Caco-2 (cell line): ENCODE results near the gene DYNLRB1. TPM values are rescaled to one million over a fixed set of nuclear protein-coding genes. Genes with fewer than 3 reads are reported as not detected.

Experiments
- BruUV-seq: library from RNA; stranded (reverse); fragments of 400-500 nt; replicated peaks from 2 replicates; lab custom pipeline; 2021; lab: Mats Ljungman, UMichigan
- CTCF ChIA-PET: fragments of 300-600 bp; sonication (Branson Sonifier 250); formaldehyde crosslinking; loops from one replicate; lab custom pipeline; 2022; ENCODE audit warnings: antibody characterized with exemption; lab: Charles Lee
- POLR2A ChIA-PET: fragments of 300-600 bp; sonication (Branson Sonifier 250); formaldehyde crosslinking; loops from one replicate; lab custom pipeline; 2022; ENCODE audit warnings: antibody characterized with exemption; lab: Charles Lee
- DNase-seq, 2 experiments: peaks; one replicate each; pipeline versions ENCODE4 v3.0.0 to v3.0.0-alpha.2; 2020 to 2022
- H3K27me3 ChIP-seq: replicated peaks from 2 replicates; pipeline ENCODE4 v1.6.0; 2011; ENCODE audit warnings: low read length; ENCODE audit not compliant: control insufficient read depth, insufficient read depth
- H3K36me3 ChIP-seq: 2 replicates; pipeline ENCODE4 v1.5.1; 2011; ENCODE audit warnings: low read length; ENCODE audit not compliant: control insufficient read depth, insufficient read depth
- H3K4me1 ChIP-seq: fragments of 250-450 bp; sonication (Bioruptor Pico); 2 replicates; pipeline ENCODE4 v1.5.1; 2020; ENCODE audit warnings: mild to moderate bottlenecking
- H3K4me3 ChIP-seq: 2 replicates; pipeline ENCODE4 v1.5.1; 2011; ENCODE audit warnings: low read depth, mild to moderate bottlenecking, control low read depth, low read length
- H3K9me3 ChIP-seq: fragments of 250-450 bp; sonication (Bioruptor Pico); 2 replicates; pipeline ENCODE4 v1.5.1; 2020; ENCODE audit warnings: mild to moderate bottlenecking, moderate library complexity
- H3K27ac Mint-ChIP-seq: one replicate; pipeline ENCODE4 v1.8.0; 2022; ENCODE audit warnings: mixed read lengths; ENCODE audit not compliant: unreplicated experiment
- H3K27me3 Mint-ChIP-seq: one replicate; pipeline ENCODE4 v1.8.0; 2022; ENCODE audit warnings: mixed read lengths; ENCODE audit not compliant: insufficient read depth, unreplicated experiment
- H3K36me3 Mint-ChIP-seq: one replicate; pipeline ENCODE4 v1.8.0; 2022; ENCODE audit warnings: mild to moderate bottlenecking, mixed read lengths; ENCODE audit not compliant: insufficient read depth, unreplicated experiment
- H3K4me1 Mint-ChIP-seq: one replicate; pipeline ENCODE4 v1.8.0; 2022; ENCODE audit warnings: low read depth, mixed read lengths; ENCODE audit not compliant: unreplicated experiment
- H3K4me3 Mint-ChIP-seq: one replicate; pipeline ENCODE4 v1.8.0; 2022; ENCODE audit warnings: mild to moderate bottlenecking, moderate library complexity, mixed read lengths; ENCODE audit not compliant: unreplicated experiment
- H3K9me3 Mint-ChIP-seq: one replicate; pipeline ENCODE4 v1.8.0; 2022; ENCODE audit warnings: mixed read lengths; ENCODE audit not compliant: unreplicated experiment
- CTCF ChIP-seq, 2 experiments: fragments of 200-600 bp in 1 of 2; IDR thresholded peaks; 1 replicate in 1 of 2; 2 replicates in 1 of 2; pipeline versions ENCODE4 v1.5.1 to v1.8.0; 2011 to 2022; ENCODE audit warnings: antibody characterized with exemption in 1 of 2, control low read depth in 1 of 2, inconsistent platforms in 1 of 2, low read depth in 1 of 2, low read length in 1 of 2, mild to moderate bottlenecking in 1 of 2, moderate library complexity in 1 of 2; ENCODE audit not compliant: insufficient read depth in 1 of 2, severe bottlenecking in 1 of 2, unreplicated experiment in 1 of 2
- intact Hi-C: fragments of 100-400 bp; cut with micrococcal nuclease; formaldehyde crosslinking; loops from one replicate; pipeline ENCODE4 v1.10.0; 2022; ENCODE audit not compliant: unreplicated experiment
- total RNA-seq: library from RNA; stranded (reverse); gene quantifications from 2 replicates; pipeline ENCODE4 v1.2.3, GENCODE V29; 2022

DYNLRB1 gene
- total RNA-seq, 1 experiment from 2014 or later = 359 TPM

- H3K4me1 ChIP-seq = no peaks in the 10 kb centered on the region
- no peak for DNase-seq
- no peak for TF ChIP-seq CTCF (IDR thresholded peaks at IDR 0.05; ENCODE audit: insufficient read depth in 1 of 2, low read depth in 1 of 2, low read length in 1 of 2, severe bottlenecking in 1 of 2, unreplicated experiment in 1 of 2)
- POLR2A ChIA-PET = no interaction called here
- CTCF ChIA-PET = interaction anchor here (1.5 kb wide), 1 partner anchor 8 kb away, joined by 4 read pairs; no protein-coding TSS in a partner anchor
- H3K27me3 Mint-ChIP-seq = no peaks in the 10 kb centered on the region
- no peaks in the 10 kb centered on the region for H3K27me3 ChIP-seq
- no peaks in the 10 kb centered on the region for H3K9me3 ChIP-seq
- intact Hi-C loops = no loop called here
- no TSS peak for BruUV-seq
- H3K4me3 ChIP-seq = no peak overlapping the region
- no peak overlapping the region for H3K27ac Mint-ChIP-seq
- H3K4me3 Mint-ChIP-seq = no peak overlapping the region
- H3K9me3 Mint-ChIP-seq = no peaks in the 10 kb centered on the region
- H3K36me3 Mint-ChIP-seq = peaks cover 9% of the 10 kb centered on the region
- H3K36me3 ChIP-seq = no peaks in the 10 kb centered on the region
- no peaks in the 10 kb centered on the region for H3K4me1 Mint-ChIP-seq
These were observed 58.6 kb downstream of the DYNLRB1 start for GRCh38 chr20:34574861-34575260.

- Mint-ChIP-seq H3K27ac (no peak overlapping the region), H3K36me3 (peaks cover 13% of the 10 kb centered on the region), H3K4me1 (no peaks in the 10 kb centered on the region), H3K9me3 (no peaks in the 10 kb centered on the region), H3K4me3 (no peak overlapping the region), H3K27me3 (no peaks in the 10 kb centered on the region)
- TF ChIP-seq CTCF (IDR thresholded peaks at IDR 0.05; ENCODE audit: insufficient read depth in 1 of 2, low read depth in 1 of 2, low read length in 1 of 2, severe bottlenecking in 1 of 2, unreplicated experiment in 1 of 2) = no peak
- H3K4me3 ChIP-seq = no peak overlapping the region
- intact Hi-C loops = no loop called here
- no peaks in the 10 kb centered on the region for H3K9me3 ChIP-seq
- no peaks in the 10 kb centered on the region for H3K27me3 ChIP-seq
- no peaks in the 10 kb centered on the region for H3K36me3 ChIP-seq
- ChIA-PET CTCF (no interaction called here), POLR2A (no interaction called here)
- no peaks in the 10 kb centered on the region for H3K4me1 ChIP-seq
- DNase-seq = no peak
- no TSS peak for BruUV-seq
These were observed 59.0 kb downstream of the DYNLRB1 start for GRCh38 chr20:34575271-34575670.

GRCh38 chr20:34575756-34576155, 59.5 kb downstream of the DYNLRB1 start:
- no peak overlapping the region for H3K27ac Mint-ChIP-seq
- CTCF ChIA-PET = no interaction called here
- H3K4me3 Mint-ChIP-seq = no peak overlapping the region
- H3K36me3 ChIP-seq = no peaks in the 10 kb centered on the region
- no peaks in the 10 kb centered on the region for H3K4me1 ChIP-seq
- POLR2A ChIA-PET = no interaction called here
- H3K27me3 ChIP-seq = no peaks in the 10 kb centered on the region
- peaks cover 18% of the 10 kb centered on the region for H3K36me3 Mint-ChIP-seq
- no TSS peak for BruUV-seq
- H3K27me3 Mint-ChIP-seq = no peaks in the 10 kb centered on the region
- no peak for TF ChIP-seq CTCF (IDR thresholded peaks at IDR 0.05; ENCODE audit: insufficient read depth in 1 of 2, low read depth in 1 of 2, low read length in 1 of 2, severe bottlenecking in 1 of 2, unreplicated experiment in 1 of 2)
- H3K9me3 ChIP-seq = no peaks in the 10 kb centered on the region
- H3K9me3 Mint-ChIP-seq = no peaks in the 10 kb centered on the region
- H3K4me3 ChIP-seq = no peak overlapping the region
- intact Hi-C loops = no loop called here
- no peaks in the 10 kb centered on the region for H3K4me1 Mint-ChIP-seq
- DNase-seq = no peak
